H7 (cell line): ENCODE results near the gene LMO1. TPM values are rescaled to one million over a fixed set of nuclear protein-coding genes. Genes with fewer than 3 reads are reported as not detected.

Experiments
- DNase-seq: peaks from one replicate; pipeline ENCODE4 v3.0.0; 2012
- H3K27me3 ChIP-seq: 2 replicates; pipeline ENCODE4 v1.6.0; 2011; ENCODE audit warnings: mild to moderate bottlenecking, low read length; ENCODE audit not compliant: control insufficient read depth, insufficient read depth
- H3K36me3 ChIP-seq: replicated peaks from 2 replicates; pipeline ENCODE4 v1.5.1; 2011; ENCODE audit warnings: low read length; ENCODE audit not compliant: control insufficient read depth, insufficient read depth
- H3K4me3 ChIP-seq: 2 replicates; pipeline ENCODE4 v1.5.1; 2011; ENCODE audit warnings: low read depth, mild to moderate bottlenecking, control low read depth, low read length, moderate library complexity; ENCODE audit not compliant: insufficient read depth
- total RNA-seq: library from RNA; depleted of rRNA; stranded (reverse); fragments of >200 nt; shearing (Covaris generic); gene quantifications from 2 replicates; pipeline ENCODE4 v1.2.3, GENCODE V29; 2014

The LMO1 gene
- total RNA-seq, 1 experiment from 2014 or later: 0.94 TPM

DNA sequence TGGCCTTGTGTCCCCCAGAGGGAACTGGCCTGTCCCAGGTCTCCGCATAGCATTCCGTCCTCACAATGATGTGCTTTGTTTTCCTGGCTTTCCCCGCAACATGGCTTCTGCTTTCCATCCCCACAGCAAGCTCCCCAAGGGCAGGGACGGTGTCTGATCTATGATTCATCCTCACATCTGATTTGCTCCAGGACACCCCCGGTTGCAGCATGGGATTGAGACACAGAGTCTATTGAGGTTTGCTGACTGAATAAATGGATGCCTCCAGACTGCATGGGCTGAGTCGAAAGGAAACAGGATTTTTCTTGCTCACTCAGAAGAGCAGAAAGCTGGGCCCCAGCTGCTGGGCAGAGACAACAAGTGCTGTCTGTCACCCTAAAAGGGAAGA is 40.2 kb downstream of the LMO1 start:
- Histone ChIP-seq H3K4me3 (no peak overlapping the region), H3K27me3 (no peaks in the 10 kb centered on the region), H3K36me3 (no peaks in the 10 kb centered on the region)
- no peak for DNase-seq

DNA sequence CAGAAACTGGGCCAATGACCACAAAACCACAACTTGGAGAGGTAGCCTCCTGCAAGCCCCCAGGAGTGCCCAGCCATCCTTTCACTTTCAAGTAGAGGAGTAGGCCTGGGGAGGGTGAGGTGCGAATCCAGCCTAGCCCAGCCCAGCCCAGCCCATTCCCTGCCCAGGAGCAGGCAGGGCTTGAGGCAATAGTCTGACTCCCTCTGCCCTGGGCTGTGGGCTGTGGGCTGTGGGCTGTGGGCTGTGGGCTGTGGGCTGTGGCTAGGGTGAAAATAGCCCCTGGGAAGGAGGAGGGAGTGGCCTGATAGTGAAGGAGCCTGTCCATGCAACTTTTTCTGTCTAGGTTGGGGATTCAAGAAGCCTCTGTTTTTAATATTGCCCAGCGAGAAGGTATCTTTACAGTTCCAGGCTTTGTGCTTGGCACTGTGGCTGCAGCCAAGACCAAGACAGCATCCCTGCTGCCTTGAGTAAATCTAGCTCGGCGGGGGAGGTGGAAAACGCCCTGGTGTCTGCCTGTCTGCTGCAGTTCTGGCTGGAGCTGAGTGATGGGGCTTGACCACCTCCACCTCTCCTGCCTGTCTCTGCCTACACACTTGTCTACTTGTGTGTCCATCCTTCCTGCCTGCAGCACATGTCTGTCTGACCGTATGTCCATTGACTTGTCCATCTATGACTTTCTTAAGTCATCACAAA is 40.7 kb downstream of the LMO1 start:
- Histone ChIP-seq H3K27me3 (no peaks in the 10 kb centered on the region), H3K4me3 (no peak overlapping the region), H3K36me3 (no peaks in the 10 kb centered on the region)
- peak; percentile 65 for DNase-seq

DNA sequence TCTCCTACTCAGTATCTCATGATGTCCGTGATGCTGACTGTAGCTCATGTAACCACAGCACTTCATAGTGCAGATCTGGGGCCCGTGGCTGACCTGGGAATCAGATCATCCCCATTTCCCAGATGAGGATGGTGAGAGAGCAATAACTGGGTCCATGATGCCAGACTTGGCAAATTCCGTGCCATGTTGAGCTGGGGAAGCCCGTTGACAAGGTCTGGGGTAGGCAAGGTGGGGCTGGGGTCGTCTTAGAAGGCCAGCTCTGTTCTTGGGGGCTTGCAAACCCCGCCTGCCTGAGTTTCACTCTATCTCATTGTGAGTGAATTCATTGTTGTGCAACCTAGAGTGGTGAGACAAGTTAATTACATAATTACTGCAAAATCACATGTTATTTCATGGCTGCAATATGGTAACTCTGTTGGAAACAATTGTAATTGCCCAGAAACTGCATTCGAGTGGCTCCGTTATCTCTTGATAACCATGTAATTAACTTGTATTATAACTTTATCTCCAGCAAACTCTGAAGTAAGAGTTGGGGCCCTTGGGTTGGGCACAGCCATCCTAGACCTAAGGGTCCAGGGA is 41.7 kb downstream of the LMO1 start:
- H3K27me3 ChIP-seq: no peaks in the 10 kb centered on the region

DNA sequence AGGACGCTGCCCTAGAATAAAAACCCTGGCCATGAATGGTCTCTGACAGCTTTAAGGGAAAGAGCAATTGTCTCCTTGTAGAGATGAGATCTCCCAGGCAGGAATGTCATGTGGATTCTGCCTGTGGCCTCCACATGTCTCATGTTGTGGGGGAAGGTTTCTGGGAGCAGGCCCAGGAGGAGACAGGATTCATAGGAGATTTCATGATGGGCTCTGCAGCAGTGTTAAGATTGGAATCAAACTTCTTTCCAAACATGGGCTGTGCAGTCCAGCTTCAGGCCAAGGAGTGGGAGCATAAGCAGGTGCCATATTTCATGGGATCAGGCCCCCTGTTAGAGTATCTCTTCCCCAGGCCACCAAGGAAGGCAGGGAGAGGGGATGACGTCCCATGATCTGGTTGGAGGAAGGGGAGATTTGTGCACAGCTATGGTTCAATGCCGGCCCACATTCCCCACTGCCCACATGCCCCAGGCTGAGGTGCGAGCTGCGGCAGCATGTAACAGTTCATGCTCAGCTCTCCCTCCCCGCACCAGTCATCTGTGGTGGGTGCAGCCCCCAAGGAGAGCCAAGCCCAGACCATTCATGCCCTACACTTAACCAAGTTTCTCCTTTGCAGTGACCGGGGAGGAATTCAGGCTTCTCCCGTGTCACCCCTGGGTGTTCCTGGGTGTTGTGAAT is 42.5 kb downstream of the LMO1 start:
- Histone ChIP-seq H3K4me3 (no peak overlapping the region), H3K27me3 (no peaks in the 10 kb centered on the region), H3K36me3 (no peaks in the 10 kb centered on the region)
- DNase-seq: no peak

More for the DNA sequence above, 41.7 kb downstream of the LMO1 start:
- Histone ChIP-seq H3K4me3 (no peak overlapping the region), H3K36me3 (no peaks in the 10 kb centered on the region)
- no peak for DNase-seq

DNA sequence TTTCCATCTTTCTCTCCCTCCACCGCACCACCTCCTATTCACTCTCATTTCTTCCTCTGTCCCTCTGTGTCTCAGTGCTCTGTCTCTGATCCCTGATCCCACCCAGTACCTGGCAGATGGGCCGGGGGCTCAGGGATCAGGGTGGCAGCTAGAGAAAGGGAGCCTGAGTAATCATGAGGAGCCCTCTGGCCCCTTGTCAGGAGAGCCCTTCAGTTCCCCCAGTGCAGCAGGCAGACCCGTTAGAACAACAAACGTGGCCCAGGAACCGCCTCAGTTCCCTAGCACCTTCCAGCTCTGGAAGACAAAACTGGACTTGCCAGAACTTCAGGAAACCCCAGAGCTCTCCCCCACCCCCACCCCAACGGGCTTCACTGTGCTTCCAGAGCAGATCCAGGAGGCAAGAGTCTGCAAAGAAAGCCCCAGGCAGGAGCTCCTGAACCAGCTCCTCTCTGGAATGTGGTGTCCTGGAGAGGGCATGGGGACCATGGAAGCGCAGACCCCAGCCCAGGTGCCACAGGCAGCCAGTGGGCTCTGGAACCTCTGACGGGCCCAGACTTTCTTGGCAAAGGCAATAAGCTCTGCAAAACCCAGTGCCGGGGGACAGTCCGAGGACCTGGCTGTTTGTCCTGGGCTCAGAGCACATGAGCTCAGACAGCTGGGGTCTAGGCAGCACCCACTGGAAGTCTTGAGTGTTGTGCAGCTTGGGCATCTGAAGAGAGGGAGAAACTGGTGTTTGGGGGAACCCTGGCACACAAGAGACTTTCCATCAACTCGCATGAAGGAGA is 43.2 kb downstream of the LMO1 start:
- no peak for DNase-seq
- H3K36me3 ChIP-seq: no peaks in the 10 kb centered on the region
- H3K27me3 ChIP-seq: no peaks in the 10 kb centered on the region
- H3K4me3 ChIP-seq: no peak overlapping the region

DNA sequence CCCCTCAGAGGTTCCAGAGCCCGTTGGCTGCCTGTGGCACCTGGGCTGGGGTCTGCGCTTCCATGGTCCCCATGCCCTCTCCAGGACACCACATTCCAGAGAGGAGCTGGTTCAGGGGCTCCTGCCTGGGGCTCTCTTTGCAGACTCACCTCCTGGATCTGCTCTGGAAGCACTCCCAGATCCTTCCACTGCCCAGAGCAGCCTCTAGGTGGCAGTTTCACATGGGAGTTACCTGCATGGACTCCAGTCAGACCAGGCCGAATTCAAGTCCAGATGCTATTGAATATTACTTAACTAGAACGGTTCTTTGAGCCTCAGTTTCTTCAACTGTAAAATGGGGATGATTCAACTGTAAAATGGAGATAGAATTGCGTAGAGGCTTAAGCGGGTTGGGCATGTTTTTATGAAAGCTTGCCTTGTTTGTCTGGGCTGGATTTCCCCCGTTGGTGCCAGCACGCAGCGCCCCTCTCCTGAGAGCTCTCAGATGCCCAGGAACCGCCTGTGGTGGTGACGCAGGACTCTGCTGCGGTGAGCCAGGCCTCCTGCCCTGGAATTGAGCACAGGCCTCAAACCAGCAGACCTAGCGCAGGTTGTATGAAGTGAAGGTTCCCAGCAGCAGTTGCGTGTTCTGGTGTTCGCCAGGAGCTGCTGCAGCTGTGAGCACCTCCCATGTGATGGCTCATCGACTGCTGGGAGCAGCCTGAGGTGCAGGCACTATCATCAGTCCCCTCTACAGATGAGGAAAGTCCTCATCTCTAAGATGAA is 44.2 kb downstream of the LMO1 start:
- H3K4me3 ChIP-seq: no peak overlapping the region
- no peaks in the 10 kb centered on the region for H3K27me3 ChIP-seq
- no peaks in the 10 kb centered on the region for H3K36me3 ChIP-seq
- peak; percentile 88 for DNase-seq

DNA sequence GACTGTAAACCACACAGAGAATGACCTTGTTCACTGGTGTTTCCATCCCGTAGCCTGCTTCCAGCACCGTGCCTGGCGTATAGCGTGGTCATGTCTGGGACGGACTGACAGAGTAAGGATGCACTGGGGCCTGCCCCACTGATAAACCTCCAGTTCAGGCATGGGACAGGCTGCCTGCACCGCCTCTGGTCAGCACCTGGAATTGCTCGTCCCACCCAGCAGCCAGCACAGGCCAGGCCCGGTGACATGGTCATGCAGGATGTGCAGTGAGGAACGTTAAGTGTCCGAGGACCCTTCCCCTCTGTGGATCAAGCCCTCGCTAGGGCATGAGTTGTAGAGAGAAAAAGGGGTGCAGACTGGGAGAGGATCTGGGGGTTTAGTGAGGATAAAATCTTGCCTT is 44.8 kb downstream of the LMO1 start:
- Histone ChIP-seq H3K27me3 (no peaks in the 10 kb centered on the region), H3K36me3 (no peaks in the 10 kb centered on the region), H3K4me3 (no peak overlapping the region)
- peak; percentile 64 for DNase-seq

DNA sequence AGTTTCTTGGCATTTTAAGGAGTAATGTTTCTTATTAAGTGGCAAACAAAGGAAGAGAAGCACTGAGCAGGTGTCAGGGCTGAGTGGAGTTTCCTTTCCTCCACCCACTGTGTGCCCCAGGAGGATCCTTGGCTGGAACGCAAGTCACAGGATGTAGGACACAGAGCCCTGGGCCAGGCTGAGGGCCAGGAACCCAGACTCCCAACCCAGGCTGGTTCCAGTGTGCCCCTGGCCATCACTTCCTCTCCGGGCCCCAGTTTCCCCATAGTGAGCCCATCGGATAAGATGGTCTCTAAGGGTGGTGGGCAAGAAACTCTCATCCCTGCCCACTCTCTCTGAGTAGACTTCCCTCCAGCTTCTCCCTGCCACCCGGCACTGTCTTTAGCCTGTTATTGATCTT is 45.3 kb downstream of the LMO1 start:
- Histone ChIP-seq H3K4me3 (no peak overlapping the region), H3K27me3 (no peaks in the 10 kb centered on the region), H3K36me3 (no peaks in the 10 kb centered on the region)
- no peak for DNase-seq

DNA sequence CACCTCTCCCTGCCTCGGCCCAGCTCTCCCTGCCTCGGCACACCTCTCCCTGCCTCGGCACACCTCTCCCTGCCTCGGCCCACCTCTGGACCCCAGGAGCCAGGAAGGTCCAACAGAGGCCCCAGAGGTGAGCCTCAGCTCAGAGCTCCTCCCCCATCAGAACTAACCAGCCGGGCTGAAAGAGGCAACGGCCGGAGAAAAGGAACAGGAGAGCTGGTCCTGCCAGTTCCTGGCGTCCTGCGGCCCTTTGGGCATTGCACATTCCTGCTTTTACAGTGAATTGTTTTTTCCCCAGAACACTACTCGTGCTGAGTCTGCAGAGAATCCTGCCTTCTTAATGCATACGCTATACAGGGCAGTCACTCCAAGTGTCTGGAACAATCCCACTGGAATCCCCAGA is 45.8 kb downstream of the LMO1 start:
- H3K36me3 ChIP-seq: no peaks in the 10 kb centered on the region
- H3K4me3 ChIP-seq: no peak overlapping the region
- H3K27me3 ChIP-seq: no peaks in the 10 kb centered on the region
- no peak for DNase-seq

DNA sequence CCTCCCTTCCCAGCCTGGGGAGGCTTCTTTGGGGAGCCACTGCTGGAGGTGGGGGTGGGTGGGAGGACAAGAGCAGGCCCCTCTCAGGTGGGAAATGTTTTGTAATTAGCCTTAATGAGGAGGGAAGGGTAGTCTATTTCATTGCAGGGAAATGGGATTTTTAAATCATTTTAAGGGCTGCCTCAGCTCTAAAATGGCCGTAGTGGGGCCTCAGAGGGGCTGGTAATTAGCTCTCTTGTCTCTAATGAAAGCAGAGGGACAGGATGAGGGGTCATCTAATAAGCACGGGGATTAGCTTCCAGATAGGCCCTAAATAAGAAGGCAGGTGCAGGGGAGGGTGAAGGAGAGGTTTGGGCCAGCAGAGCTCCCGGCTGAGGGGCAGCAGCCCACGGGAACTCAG is 46.5 kb downstream of the LMO1 start:
- Histone ChIP-seq H3K27me3 (no peaks in the 10 kb centered on the region), H3K4me3 (no peak overlapping the region)

DNA sequence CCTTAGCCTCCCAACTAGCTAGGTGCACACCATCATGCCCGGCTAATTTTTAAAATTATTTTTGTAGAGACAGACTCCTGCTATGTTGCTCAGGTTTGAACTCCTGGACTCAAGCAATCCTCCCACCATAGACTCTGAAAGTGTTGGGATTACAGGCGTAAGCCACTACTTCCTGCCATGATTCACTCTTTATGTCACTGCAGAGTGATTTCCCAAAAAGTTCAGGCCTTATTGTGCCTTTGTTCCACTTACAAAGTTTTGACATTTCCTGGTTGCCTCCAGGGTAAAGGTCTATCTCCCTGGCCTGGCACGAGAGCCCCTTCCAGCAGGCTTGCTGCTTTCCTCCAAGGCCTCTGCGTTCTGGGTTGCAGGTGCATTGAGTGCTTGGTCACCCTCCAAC is 50.3 kb downstream of the LMO1 start:
- DNase-seq: no peak
- H3K27me3 ChIP-seq: no peaks in the 10 kb centered on the region
- no peaks in the 10 kb centered on the region for H3K36me3 ChIP-seq
- no peak overlapping the region for H3K4me3 ChIP-seq

More for the DNA sequence above, 46.5 kb downstream of the LMO1 start:
- DNase-seq: no peak
- no peaks in the 10 kb centered on the region for H3K36me3 ChIP-seq

DNA sequence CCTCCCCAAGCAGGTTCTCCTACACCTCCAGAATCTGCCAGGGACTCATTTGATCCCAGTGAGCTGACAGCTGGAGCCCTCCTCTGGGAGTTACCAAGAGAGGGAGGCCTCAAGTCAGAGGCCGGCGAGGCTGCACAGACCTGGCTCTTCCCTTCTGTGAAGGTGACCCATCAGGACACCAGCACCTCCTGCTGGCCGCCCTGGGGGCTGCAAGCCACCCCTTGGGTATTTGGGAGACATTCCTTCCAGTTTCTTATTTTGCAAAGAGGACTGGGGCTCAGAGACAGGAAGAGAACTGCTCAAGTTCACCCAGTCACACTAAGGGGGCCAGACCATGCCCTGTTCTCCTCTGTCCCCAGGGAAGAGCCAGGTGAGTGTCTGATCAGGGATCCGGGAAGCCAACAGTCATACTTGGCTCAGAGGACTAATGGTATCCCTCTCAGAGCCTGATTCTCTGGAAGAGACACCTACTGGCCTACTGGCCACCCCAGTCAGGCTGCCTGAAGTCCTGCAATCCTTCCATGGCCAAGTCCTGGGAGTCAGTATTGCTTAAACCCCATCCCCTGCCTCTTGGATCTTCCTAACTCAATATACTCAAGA is 54.4 kb downstream of the LMO1 start:
- Histone ChIP-seq H3K36me3 (no peaks in the 10 kb centered on the region), H3K27me3 (no peaks in the 10 kb centered on the region), H3K4me3 (no peak overlapping the region)
- DNase-seq: peak; percentile 73

DNA sequence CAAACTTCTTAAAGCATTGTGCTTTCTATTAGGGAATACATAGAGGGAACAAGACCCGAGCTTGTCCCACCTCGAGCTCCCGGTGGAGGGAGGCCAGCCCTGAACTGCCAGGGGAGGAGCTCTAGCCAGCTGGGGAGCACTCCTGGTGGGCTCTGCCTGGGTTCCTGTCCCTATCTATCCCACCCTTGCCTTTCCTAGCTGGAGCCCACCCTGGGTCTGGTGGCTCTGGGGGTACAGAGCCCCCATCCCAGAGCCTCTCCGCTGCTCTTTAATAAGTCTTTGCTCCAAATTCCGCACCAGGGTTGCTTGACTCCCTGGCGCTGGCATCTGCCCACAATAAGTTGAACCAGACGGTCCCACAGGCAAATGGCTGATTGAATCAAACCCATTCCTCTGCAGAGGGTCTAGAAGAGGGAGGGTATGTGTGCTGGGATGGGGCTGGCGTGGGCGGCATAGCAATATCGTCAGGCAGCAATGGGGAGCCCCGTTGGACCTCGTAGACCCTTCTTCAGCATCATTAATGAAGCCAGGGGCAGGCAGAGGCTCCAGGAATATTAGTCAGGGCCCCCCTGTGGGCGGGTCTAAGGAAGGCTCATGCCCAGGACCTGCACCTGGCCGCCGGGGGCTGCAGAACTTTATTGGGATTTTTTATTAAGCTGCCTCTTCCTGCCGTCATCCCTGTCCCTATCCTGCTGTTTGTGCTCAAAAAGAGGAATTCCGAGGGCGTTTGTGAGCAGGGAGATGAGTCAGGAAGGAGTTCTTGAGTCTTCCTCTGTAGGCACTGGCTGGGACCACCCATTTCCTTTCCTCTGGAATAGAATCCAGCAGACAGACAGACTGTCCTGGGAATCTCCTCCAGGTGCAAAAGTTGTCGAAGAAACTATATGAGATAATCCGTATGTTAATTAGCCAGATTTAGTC is 56.3 kb downstream of the LMO1 start:
- Histone ChIP-seq H3K36me3 (no peaks in the 10 kb centered on the region), H3K4me3 (no peak overlapping the region), H3K27me3 (no peaks in the 10 kb centered on the region)
- DNase-seq: peak; percentile 48
